Liver (tissue), 3 donors: Measurements from ENCODE around the gene CCDC33.

Experiments
- FOXA1 ChIP-seq: IDR thresholded peaks from 2 replicates; pipeline ENCODE4 v1.6.1; 2016; ENCODE audit warnings: antibody characterized with exemption
- MAX ChIP-seq: IDR thresholded peaks from 2 replicates; pipeline ENCODE4 v1.6.1; 2016; ENCODE audit warnings: antibody characterized with exemption
- RXRA ChIP-seq, 2 donors: IDR thresholded peaks; 2 replicates each; pipeline ENCODE4 v1.6.1; 2017 to 2018; ENCODE audit warnings: antibody characterized with exemption in 2 of 2, mild to moderate bottlenecking in 1 of 2
- YY1 ChIP-seq: IDR thresholded peaks from 2 replicates; pipeline ENCODE4 v1.6.1; 2016; ENCODE audit warnings: antibody characterized with exemption, mild to moderate bottlenecking
- TF ChIP-seq, protein P1 (sequence below): fragments of 150-350 bp; IDR thresholded peaks from 2 replicates; pipeline ENCODE4 v1.5.1; 2017; ENCODE audit warnings: improper control_type of control experiment, low read depth, low read length; ENCODE audit not compliant: missing input control
- TF ChIP-seq, protein P2 (sequence below): IDR thresholded peaks from 2 replicates; pipeline ENCODE4 v1.6.1; 2016; ENCODE audit warnings: antibody characterized with exemption, mild to moderate bottlenecking
- donor health status: healthy.
- donor health status: healthy.

GRCh38 chr15:74378848-74379247, 142.7 kb downstream of the CCDC33 start:
- TF ChIP-seq MAX (no peak), YY1 (no peak), FOXA1 (no peak), RXRA (IDR thresholded peaks at IDR 0.05) (no peak)
- TF ChIP-seq, protein P1, sequence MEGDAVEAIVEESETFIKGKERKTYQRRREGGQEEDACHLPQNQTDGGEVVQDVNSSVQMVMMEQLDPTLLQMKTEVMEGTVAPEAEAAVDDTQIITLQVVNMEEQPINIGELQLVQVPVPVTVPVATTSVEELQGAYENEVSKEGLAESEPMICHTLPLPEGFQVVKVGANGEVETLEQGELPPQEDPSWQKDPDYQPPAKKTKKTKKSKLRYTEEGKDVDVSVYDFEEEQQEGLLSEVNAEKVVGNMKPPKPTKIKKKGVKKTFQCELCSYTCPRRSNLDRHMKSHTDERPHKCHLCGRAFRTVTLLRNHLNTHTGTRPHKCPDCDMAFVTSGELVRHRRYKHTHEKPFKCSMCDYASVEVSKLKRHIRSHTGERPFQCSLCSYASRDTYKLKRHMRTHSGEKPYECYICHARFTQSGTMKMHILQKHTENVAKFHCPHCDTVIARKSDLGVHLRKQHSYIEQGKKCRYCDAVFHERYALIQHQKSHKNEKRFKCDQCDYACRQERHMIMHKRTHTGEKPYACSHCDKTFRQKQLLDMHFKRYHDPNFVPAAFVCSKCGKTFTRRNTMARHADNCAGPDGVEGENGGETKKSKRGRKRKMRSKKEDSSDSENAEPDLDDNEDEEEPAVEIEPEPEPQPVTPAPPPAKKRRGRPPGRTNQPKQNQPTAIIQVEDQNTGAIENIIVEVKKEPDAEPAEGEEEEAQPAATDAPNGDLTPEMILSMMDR = no peak
- TF ChIP-seq, protein P2, sequence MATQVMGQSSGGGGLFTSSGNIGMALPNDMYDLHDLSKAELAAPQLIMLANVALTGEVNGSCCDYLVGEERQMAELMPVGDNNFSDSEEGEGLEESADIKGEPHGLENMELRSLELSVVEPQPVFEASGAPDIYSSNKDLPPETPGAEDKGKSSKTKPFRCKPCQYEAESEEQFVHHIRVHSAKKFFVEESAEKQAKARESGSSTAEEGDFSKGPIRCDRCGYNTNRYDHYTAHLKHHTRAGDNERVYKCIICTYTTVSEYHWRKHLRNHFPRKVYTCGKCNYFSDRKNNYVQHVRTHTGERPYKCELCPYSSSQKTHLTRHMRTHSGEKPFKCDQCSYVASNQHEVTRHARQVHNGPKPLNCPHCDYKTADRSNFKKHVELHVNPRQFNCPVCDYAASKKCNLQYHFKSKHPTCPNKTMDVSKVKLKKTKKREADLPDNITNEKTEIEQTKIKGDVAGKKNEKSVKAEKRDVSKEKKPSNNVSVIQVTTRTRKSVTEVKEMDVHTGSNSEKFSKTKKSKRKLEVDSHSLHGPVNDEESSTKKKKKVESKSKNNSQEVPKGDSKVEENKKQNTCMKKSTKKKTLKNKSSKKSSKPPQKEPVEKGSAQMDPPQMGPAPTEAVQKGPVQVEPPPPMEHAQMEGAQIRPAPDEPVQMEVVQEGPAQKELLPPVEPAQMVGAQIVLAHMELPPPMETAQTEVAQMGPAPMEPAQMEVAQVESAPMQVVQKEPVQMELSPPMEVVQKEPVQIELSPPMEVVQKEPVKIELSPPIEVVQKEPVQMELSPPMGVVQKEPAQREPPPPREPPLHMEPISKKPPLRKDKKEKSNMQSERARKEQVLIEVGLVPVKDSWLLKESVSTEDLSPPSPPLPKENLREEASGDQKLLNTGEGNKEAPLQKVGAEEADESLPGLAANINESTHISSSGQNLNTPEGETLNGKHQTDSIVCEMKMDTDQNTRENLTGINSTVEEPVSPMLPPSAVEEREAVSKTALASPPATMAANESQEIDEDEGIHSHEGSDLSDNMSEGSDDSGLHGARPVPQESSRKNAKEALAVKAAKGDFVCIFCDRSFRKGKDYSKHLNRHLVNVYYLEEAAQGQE = no peak
